Pulmonary artery endothelial cell (primary cell): ENCODE results near the gene KRTAP2-3. TPM values are rescaled to one million over a fixed set of nuclear protein-coding genes. Genes with fewer than 3 reads are reported as not detected.
"Not testable (repeated sequence)": the region's sequence is repeated elsewhere in the genome, so short reads cannot be mapped to it uniquely, and the experiment has no call there.

Experiments
- DNase-seq: peaks from one replicate; pipeline ENCODE4 v3.0.0-alpha.2; 2011; ENCODE audit warnings: low read depth, low spot score
- total RNA-seq: library from RNA; depleted of rRNA; stranded (reverse); fragments of >200 nt; gene quantifications from 2 replicates; pipeline ENCODE4 v1.2.3, GENCODE V29; 2014

KRTAP2-3 gene
- total RNA-seq, 1 donor from 2014 or later = not detected

DNA sequence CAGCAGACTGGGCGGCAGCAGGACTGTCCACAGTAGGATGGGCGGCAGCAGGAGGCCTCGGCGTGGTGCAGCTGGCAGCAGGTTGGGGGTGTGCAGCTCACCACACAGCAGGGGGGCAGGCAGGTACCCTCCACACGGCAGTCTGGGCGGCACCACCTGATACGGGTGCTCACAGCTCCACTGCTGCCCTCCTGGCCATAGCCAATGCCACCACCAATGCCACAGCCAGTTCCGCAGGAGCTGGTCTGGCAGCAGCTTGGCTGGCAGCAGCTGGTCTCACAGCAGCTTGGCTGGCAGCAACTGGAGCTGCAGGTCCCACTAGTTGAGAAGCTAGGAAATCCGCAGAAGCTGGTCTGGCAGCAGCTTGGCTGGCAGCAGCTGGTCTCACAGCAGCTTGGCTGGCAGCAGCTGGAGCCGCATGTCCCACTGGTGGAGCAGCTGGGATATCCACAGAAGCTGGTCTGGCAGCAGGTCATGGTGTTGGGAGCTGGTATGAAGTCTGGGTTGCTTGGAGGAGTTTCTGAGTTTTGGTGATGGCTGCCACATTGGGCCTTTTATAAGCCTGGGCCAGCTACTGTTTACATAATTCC lies 25.5 kb downstream of the KRTAP2-3 start, which contains the start of gene KRTAP1-3:
TSS of gene KRTAP1-3 (minus strand) at position 529 of the 590 bp plus-strand sequence. CDS start at position 476, 53 bp downstream.
- DNase-seq = not testable (repeated sequence)

DNA sequence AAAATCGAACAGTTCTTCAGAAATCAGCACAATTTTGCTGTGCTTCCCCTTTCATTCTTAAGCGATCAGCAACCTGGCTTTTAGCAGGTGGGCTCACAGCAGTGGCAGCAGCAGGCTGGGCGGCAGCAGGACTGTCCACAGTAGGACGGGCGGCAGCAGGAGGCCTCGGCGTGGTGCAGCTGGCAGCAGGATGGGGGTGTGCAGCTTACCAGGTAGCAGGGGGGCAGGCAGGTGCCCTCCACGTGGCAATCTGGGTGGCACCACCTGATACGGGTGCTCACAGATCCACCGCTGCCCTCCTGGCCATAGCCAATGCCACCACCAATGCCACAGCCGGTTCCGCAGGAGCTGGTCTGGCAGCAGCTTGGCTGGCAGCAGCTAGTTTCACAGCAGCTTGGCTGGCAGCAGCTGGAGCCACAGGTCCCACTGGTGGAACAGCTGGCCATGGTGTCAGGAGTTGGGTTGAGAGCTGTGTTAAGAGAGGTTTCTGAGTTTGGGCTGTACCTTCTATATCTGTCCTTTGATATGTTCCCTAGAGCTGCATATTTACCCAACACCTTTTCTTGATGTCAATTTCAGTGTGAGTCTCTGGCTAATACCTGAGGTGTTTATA lies 30.2 kb downstream of the KRTAP2-3 start, which contains the start of gene KRTAP1-4:
TSS of gene KRTAP1-4 (minus strand) at position 563 of the 613 bp plus-strand sequence. CDS start at position 446, 117 bp downstream.
- DNase-seq = no peak

DNA sequence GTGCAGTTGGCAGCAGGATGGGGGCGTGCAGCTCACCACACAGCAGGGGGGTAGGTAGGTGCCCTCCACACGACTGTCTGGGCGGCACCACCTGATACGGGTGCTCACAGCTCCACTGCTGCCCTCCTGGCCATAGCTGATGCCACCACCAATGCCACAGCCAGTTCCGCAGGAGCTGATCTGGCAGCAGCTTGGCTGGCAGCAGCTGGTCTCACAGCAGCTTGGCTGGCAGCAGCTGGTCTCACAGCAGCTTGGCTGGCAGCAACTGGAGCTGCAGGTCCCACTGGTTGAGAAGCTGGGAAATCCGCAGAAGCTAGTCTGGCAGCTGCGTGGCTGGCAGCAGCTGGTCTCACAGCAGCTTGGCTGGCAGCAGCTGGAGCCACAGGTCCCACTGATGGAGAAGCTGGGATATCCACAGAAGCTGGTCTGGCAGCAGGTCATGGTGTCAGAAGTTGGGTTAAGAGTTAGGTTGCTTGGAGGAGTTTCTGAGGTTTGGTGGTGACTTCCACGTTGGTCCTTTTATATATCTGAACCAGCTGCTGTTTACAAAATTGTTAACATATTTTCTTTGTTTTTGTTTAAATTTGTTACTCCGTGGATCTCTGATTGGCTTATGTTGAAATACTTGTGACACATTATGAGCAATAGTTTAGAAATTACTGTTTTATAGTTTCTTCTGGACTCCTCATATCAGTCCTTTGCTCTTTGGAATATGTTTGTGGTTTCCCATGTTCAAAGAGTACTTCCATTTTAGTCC lies 33.0 kb downstream of the KRTAP2-3 start, which contains the start of gene KRTAP1-5:
TSS of gene KRTAP1-5 (minus strand) at position 494 of the 757 bp plus-strand sequence. CDS start at position 441, 53 bp downstream.
- DNase-seq = no peak

DNA sequence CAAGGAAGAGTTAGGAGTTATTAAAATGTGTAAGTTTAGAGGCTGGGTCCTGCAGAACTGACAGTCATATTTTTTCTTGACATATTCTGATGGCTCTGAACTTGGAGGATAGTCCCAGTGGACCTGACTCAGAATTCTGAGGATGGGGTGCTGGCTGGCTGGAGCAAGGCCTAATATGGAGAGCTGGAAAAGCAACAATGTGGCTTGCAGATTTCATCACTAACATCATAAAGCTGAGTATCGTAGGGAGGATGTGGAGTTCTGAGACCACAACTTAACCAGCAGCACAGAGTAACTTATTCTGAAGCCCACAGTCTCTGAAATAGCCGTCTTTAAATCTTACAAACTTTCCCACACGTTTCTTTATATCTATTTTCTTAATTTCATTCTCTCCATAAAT lies 35.2 kb downstream of the KRTAP2-3 start:
- DNase-seq = no peak

DNA sequence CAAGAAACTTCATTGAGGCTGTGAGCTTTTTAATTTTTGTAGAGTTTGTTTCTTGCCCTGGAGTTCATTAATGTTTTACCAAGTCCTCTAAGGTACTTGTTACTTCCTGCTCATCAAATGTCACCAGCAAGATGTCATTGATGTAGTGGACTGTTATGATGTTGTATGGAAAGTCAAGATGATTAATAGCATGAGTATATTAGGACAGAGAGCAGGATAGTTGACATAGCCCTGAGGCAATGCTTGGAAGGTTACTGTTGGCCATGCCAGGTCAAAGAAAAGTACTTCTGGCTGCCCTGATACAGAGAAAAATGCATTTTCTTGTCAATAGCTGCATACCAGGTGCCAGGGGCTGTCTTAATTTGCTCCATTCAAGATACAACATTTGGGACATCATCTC lies 39.6 kb downstream of the KRTAP2-3 start:
- no peak for DNase-seq

DNA sequence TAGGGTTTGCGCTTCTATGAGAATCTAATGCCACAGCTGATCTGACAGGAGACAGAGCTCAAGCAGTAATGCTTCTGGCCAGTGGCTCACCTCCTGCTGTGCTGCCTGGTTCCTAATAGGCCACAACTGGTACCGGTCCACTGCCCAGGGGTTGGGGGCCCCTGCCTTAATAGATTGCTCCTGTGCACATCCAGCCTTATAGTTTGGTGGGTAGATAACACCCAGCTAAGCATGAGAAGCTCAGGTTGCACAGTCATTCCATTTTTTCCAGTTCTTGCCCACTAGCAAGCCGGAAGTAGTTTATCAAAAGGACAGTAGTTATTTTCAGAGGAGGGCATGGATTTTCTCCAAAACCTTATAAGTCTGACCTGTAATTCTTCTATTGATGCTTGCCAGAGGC lies 40.5 kb downstream of the KRTAP2-3 start:
- DNase-seq = no peak

DNA sequence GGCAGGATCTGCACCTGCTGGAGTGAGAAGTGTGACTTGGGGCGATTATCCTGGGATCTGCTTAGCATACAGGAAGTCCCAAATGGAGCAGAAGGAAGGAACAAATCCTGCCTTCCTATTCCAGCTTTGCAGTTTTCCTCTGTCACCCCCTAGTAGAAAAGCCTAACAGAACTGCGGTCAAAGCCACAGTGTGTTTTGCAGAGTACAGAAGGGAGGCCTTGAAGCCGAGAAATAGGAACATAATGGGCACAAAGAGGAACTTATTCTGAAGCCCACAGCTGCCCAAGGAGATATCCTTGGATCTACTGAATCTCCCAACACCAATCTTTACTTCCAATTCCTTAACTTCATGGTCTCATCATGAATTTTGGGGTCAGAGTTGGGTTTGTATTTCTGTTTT lies 41.4 kb downstream of the KRTAP2-3 start:
- no peak for DNase-seq

DNA sequence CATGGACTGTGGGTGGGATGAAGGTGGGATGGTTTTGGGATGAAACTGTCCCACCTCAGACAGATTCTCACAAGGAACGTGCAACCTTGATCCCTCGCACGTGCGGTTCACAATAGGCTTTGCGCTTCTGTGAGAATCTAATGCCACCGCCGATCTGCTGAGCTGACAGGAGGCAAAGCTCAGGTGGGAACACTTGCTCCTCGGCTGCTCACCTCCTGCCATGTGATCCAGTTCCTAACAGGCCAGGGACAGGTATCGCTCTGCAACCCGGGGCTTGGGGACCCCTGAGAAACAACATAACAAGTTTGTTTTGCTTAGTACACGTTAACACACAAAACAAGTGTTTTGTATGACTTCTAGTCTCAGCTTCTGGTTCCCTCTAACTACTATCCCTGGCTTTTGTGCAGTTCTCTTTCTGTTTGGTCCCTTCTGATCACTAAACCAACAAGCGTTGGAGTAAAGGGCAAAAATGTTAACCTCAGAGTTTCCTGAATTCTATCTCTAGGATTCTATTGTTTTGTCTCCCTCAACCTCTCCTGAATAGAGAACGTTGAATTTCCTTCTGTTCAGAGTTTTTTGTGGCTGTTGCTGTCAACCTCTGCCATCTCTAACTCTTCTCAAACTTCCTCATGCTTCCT lies 43.2 kb downstream of the KRTAP2-3 start:
- DNase-seq = no peak

DNA sequence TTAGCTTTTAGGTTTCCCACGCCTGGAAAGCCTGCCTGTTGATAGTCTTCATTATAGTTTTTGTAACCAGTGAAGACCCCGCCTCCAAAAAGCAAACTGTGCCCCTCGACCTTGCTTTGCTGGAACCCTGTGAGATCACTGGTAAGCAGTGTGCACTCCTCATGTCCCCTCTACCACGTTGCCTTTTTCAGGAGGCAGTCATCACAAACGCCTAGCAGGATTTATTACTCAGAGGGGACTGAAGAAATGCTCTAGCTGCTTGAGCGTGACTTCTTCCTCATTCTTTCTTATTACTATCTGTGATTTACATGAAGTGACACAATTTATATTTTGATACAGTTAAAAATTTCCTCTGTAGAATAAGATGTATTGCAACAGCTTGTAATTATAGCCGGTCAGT lies 44.5 kb downstream of the KRTAP2-3 start:
- no peak for DNase-seq

DNA sequence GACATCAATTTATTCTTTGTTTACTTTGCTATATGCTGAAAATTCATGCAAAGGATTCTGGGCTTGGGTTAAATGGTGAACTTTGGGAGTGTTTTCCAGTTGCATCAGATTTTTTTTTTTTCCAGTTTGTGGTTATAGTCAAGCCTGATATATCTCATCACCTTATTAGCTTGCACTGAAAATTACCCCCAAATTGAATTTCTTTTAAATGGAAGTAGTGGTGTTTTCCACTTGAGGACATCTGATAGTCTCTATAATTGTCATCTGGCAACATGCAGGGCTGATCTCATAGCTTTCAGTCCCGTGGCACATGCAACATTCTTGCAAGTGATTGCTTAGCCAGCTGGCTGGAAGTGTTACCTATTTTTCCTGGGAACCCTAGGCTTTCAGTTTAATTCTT lies 46.3 kb downstream of the KRTAP2-3 start:
- DNase-seq = no peak

DNA sequence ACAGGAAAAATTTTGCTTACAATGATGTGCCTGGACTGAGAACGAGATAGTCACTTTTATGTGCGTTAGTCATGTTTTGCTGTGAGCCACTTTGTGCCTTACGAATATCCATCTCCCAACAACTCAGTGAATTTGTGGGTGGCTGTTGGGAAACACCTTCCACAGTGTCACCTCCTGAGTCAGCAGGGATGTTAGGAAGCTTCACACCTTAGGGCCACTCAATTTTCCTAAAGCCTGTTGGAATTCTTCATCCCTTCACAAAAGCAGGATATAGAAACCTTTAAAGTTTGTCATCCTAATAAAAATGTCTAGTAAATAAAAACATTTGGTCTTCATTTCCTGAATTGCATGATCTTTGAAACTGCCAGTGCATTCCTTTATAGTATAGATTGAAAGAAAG lies 46.7 kb downstream of the KRTAP2-3 start:
- DNase-seq = no peak

DNA sequence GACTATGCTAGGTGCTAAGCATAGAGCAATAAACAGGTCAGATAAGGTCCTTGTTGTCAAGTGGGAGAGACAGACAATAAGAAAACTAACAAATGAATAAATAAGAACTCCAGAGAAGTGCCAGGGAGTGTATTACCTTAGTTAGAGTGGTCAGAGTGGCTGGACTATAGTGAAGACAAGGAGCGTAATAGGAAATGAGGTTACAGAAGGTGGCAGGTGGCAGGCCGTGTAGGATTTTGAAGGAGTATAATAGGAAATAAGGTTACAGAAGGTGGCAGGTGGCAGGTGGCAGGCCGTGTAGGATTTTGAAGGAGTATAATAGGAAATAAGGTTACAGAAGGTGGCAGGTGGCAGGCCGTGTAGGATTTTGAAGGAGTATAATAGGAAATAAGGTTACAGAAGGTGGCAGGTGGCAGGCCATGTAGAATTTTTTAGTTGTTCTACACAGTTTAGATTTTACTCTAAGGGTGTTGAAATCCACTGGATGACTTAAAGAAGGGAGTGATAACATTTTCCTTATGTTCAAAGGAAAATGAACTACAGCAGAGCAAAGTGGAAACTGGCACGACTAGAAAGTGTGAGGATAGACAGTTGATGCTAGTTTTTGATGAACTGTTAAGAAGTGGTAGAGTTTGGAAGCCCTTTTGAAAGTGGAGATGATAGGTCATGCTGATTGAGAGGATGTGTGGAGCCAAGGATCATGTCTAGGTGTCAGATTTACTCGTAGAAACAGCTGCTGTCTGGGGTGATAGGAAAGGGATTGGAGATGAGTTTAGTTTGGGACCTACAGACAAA lies 47.4 kb downstream of the KRTAP2-3 start:
- no peak for DNase-seq

DNA sequence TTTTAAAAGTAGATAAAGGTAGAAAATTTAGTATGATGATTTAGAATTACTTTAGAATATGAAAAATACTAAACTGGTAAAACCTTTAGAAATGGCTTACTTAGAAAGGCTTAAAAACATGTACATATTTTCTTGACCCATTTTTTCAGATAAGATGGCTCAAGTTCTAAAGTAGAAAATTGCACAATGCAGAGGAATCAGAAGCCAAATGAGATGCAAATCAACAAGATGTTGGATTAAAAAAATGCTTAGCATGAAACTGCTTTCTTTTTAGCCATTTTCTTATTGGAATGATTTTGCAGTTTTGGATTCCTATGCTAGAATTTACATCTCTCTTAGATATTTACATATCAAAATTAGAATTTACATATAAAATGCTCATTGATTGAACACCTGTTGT lies 49.5 kb downstream of the KRTAP2-3 start:
- no peak for DNase-seq

DNA sequence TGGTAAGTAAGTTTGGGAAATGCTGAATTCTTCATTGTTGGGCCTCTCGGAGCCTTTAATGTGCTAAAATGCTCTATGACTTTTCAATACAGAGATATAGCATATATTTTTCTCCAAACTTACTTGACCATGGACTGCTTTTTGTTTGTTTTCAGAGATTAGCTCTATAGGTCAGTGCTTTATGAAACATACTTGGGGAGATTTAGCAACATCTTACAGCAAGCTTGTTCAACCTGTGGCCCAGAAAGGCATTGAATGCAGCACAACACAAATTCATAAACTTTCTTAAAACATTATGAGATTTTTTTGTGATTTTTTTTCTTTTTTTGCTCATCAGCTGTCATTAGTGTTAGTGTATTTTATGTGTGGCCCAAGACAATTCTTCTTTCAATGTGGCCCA lies 50.0 kb downstream of the KRTAP2-3 start:
- DNase-seq = no peak

DNA sequence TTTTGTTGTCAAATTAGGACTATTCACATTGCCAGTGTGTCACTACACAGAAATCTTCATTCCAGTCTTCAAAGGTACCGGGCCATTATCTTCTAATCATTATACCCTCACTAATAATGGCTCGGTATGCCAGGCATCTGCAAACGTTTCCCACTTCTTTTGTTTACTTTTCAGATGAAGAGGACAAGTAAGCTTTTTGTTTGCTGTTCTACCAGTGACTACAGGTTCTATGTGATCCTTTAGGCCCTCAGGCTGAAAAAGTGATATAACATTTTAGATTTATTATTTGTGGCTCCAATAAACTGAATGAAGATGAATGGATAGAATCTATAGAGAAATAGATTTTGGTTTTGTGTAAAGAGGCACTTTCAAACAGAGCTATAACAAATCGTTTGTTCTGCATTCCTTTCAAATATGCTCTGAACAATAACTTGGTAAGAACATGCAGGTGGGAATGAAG lies 50.6 kb downstream of the KRTAP2-3 start:
- DNase-seq = no peak

Other genes with a start within 250 kb of the KRTAP2-3 start
- 3.4 and 3.9 TPM in 2 replicates for gene KRT10, start 237.5 kb downstream of the KRTAP2-3 start, total RNA-seq
- gene KRT12, start 192.9 kb downstream of the KRTAP2-3 start, total RNA-seq = not detected in 2 replicates
- not detected in 2 replicates for gene KRT20, start 174.9 kb downstream of the KRTAP2-3 start, total RNA-seq
- gene KRT23, start 122.5 kb downstream of the KRTAP2-3 start, total RNA-seq = not detected in 2 replicates
- gene KRT39, start 93.2 kb downstream of the KRTAP2-3 start, total RNA-seq = not detected in 2 replicates
- not detected in 2 replicates for gene KRT40, start 75.8 kb downstream of the KRTAP2-3 start, total RNA-seq
- gene KRTAP3-3, start 66.0 kb downstream of the KRTAP2-3 start, total RNA-seq = not detected in 2 replicates
- not detected in 2 replicates for gene KRTAP3-2, start 60.2 kb downstream of the KRTAP2-3 start, total RNA-seq
- gene KRTAP3-1, start 51.0 kb downstream of the KRTAP2-3 start, total RNA-seq = not detected in 2 replicates
- not detected in 2 replicates for gene KRTAP1-5, start 32.9 kb downstream of the KRTAP2-3 start, total RNA-seq
- not detected in 2 replicates for gene KRTAP1-4, start 29.9 kb downstream of the KRTAP2-3 start, total RNA-seq
- gene KRTAP1-3, start 25.2 kb downstream of the KRTAP2-3 start, total RNA-seq = not detected in 2 replicates
- gene KRTAP1-1, start 18.7 kb downstream of the KRTAP2-3 start, total RNA-seq = not detected in 2 replicates
- gene KRTAP2-1, start 12.8 kb downstream of the KRTAP2-3 start, total RNA-seq = not detected in 2 replicates
- not detected in 2 replicates for gene KRTAP2-2, start 4.9 kb downstream of the KRTAP2-3 start, total RNA-seq
- not detected in 2 replicates for gene KRTAP2-4, start 5.8 kb upstream of the KRTAP2-3 start, total RNA-seq
- gene KRTAP4-7, start 24.0 kb upstream of the KRTAP2-3 start, total RNA-seq = not detected in 2 replicates
- not detected in 2 replicates for gene KRTAP4-8, start 38.0 kb upstream of the KRTAP2-3 start, total RNA-seq
- not detected in 2 replicates for gene KRTAP4-16, start 42.1 kb upstream of the KRTAP2-3 start, total RNA-seq
- not detected in 2 replicates for gene KRTAP4-9, start 45.3 kb upstream of the KRTAP2-3 start, total RNA-seq
- not detected in 2 replicates for gene KRTAP4-11, start 58.3 kb upstream of the KRTAP2-3 start, total RNA-seq
- gene KRTAP4-12, start 64.1 kb upstream of the KRTAP2-3 start, total RNA-seq = not detected in 2 replicates
- gene KRTAP4-6, start 80.4 kb upstream of the KRTAP2-3 start, total RNA-seq = not detected in 2 replicates
- not detected in 2 replicates for gene KRTAP4-5, start 89.7 kb upstream of the KRTAP2-3 start, total RNA-seq
- not detected in 2 replicates for gene KRTAP4-4, start 100.6 kb upstream of the KRTAP2-3 start, total RNA-seq
- not detected in 2 replicates for gene KRTAP4-3, start 108.1 kb upstream of the KRTAP2-3 start, total RNA-seq
- not detected in 2 replicates for gene KRTAP4-2, start 118.1 kb upstream of the KRTAP2-3 start, total RNA-seq
- gene KRTAP4-1, start 124.8 kb upstream of the KRTAP2-3 start, total RNA-seq = not detected in 2 replicates
- not detected in 2 replicates for gene KRTAP9-1, start 129.8 kb upstream of the KRTAP2-3 start, total RNA-seq
- not detected in 2 replicates for gene KRTAP9-2, start 166.5 kb upstream of the KRTAP2-3 start, total RNA-seq
- gene KRTAP9-3, start 172.3 kb upstream of the KRTAP2-3 start, total RNA-seq = not detected in 2 replicates
- gene KRTAP9-8, start 177.9 kb upstream of the KRTAP2-3 start, total RNA-seq = not detected in 2 replicates
- gene KRTAP9-4, start 189.6 kb upstream of the KRTAP2-3 start, total RNA-seq = not detected in 2 replicates
- gene KRTAP9-9, start 195.3 kb upstream of the KRTAP2-3 start, total RNA-seq = not detected in 2 replicates
- gene KRTAP9-6, start 205.3 kb upstream of the KRTAP2-3 start, total RNA-seq = not detected in 2 replicates
- not detected in 2 replicates for gene KRTAP9-7, start 215.6 kb upstream of the KRTAP2-3 start, total RNA-seq
- gene KRTAP29-1, start 242.7 kb upstream of the KRTAP2-3 start, total RNA-seq = not detected in 2 replicates
- not detected in 2 replicates for gene KRTAP16-1, start 249.2 kb upstream of the KRTAP2-3 start, total RNA-seq